CD14-positive monocyte (primary cell): ENCODE data around the gene FXR2. TPM values are rescaled to one million over a fixed set of nuclear protein-coding genes. Genes with fewer than 3 reads are reported as not detected.
A peak's percentile ranks its signal among the peaks of the same experiment; 100 is the strongest.
"Not testable (repeated sequence)": the region's sequence is repeated elsewhere in the genome, so short reads cannot be mapped to it uniquely, and the experiment has no call there.

Experiments used
- DNase-seq, 3 donors: peaks; one replicate each; pipeline ENCODE4 v3.0.0-alpha.2; 2011 to 2022
- H2AFZ ChIP-seq: 2 replicates; pipeline ENCODE4 v1.6.0; 2012; ENCODE audit warnings: mild to moderate bottlenecking, low read depth, low read length, inconsistent platforms; ENCODE audit not compliant: insufficient read depth, poor library complexity, severe bottlenecking
- H3K27ac ChIP-seq, 2 donors: 1 replicate in 1 of 2; 2 replicates in 1 of 2; pipeline ENCODE4 v1.5.1; 2012 to 2013; ENCODE audit warnings: low read length in 2 of 2, control low read depth in 1 of 2, inconsistent platforms in 1 of 2, low read depth in 1 of 2, mild to moderate bottlenecking in 1 of 2
- H3K27me3 ChIP-seq, 2 donors: one replicate each; pipeline versions ENCODE4 v1.6.0 to v1.6.1; 2011 to 2013; ENCODE audit warnings: low read length in 2 of 2; ENCODE audit not compliant: control insufficient read depth in 2 of 2, insufficient read depth in 2 of 2
- H3K36me3 ChIP-seq, 2 donors: replicated peaks in 1 of 2; 1 replicate in 1 of 2; 2 replicates in 1 of 2; pipeline versions ENCODE4 v1.5.1 to v1.6.1; 2012 to 2013; ENCODE audit warnings: low read length in 2 of 2, control low read depth in 1 of 2, inconsistent platforms in 1 of 2, mild to moderate bottlenecking in 1 of 2; ENCODE audit not compliant: insufficient read depth in 2 of 2, control insufficient read depth in 1 of 2
- H3K4me1 ChIP-seq, 2 donors: 1 replicate in 1 of 2; 2 replicates in 1 of 2; pipeline versions ENCODE4 v1.5.1 to v1.6.1; 2012 to 2013; ENCODE audit warnings: low read length in 2 of 2, control low read depth in 1 of 2, inconsistent platforms in 1 of 2, mild to moderate bottlenecking in 1 of 2, moderate library complexity in 1 of 2; ENCODE audit not compliant: insufficient read depth in 2 of 2, control insufficient read depth in 1 of 2
- H3K4me2 ChIP-seq: replicated peaks from 2 replicates; pipeline ENCODE3; 2012; ENCODE audit warnings: low read length, moderate library complexity, mild to moderate bottlenecking; ENCODE audit not compliant: poor library complexity, severe bottlenecking; ENCODE audit errors: extremely low read depth
- H3K4me3 ChIP-seq, 3 experiments: fragments of 200-600 bp in 1 of 3; sonication (generic) in 1 of 3; replicated peaks in 1 of 3; 1 replicate in 2 of 3; 2 replicates in 1 of 3; pipeline ENCODE4 v1.5.1; 2011 to 2013; ENCODE audit warnings: low read length in 3 of 3, mild to moderate bottlenecking in 3 of 3, control low read depth in 2 of 3, low read depth in 2 of 3, inconsistent platforms in 1 of 3, moderate library complexity in 1 of 3
- H3K79me2 ChIP-seq: 2 replicates; pipeline ENCODE4 v1.6.0; 2012; ENCODE audit warnings: mild to moderate bottlenecking, control low read depth, inconsistent platforms, low read length, moderate library complexity; ENCODE audit not compliant: insufficient read depth
- H3K9ac ChIP-seq: 2 replicates; pipeline ENCODE4 v1.6.0; 2017; ENCODE audit warnings: low read length, mild to moderate bottlenecking; ENCODE audit not compliant: insufficient read depth, poor library complexity, severe bottlenecking
- H3K9me3 ChIP-seq, 2 donors: replicated peaks in 1 of 2; 1 replicate in 1 of 2; 2 replicates in 1 of 2; pipeline versions ENCODE4 v1.5.1 to v1.6.1; 2012 to 2013; ENCODE audit warnings: low read length in 2 of 2, control low read depth in 1 of 2; ENCODE audit not compliant: control insufficient read depth in 1 of 2, insufficient read depth in 1 of 2
- H4K20me1 ChIP-seq: 2 replicates; pipeline ENCODE4 v1.6.0; 2012; ENCODE audit warnings: mild to moderate bottlenecking, low read length, control low read depth, moderate library complexity; ENCODE audit not compliant: insufficient read depth
- H3K27ac Mint-ChIP-seq, 7 donors: one replicate each; pipeline ENCODE4 v1.8.0; 2020; ENCODE audit warnings: mild to moderate bottlenecking in 7 of 7, mixed read lengths in 7 of 7, moderate library complexity in 6 of 7, inconsistent platforms in 2 of 7
- H3K27me3 Mint-ChIP-seq, 3 donors: one replicate each; pipeline ENCODE4 v1.8.0; 2021 to 2022; ENCODE audit warnings: low read depth in 3 of 3, mild to moderate bottlenecking in 3 of 3, mixed read lengths in 3 of 3, moderate library complexity in 3 of 3, inconsistent platforms in 1 of 3
- H3K36me3 Mint-ChIP-seq, 2 donors: one replicate each; pipeline ENCODE4 v1.8.0; 2020; ENCODE audit warnings: mixed read lengths in 2 of 2, inconsistent platforms in 1 of 2, mild to moderate bottlenecking in 1 of 2
- H3K4me1 Mint-ChIP-seq: one replicate; pipeline ENCODE4 v1.8.0; 2020; ENCODE audit warnings: mild to moderate bottlenecking, mixed read lengths
- H3K4me3 Mint-ChIP-seq, 2 donors: one replicate each; pipeline ENCODE4 v1.8.0; 2020; ENCODE audit warnings: mild to moderate bottlenecking in 2 of 2, mixed read lengths in 2 of 2, moderate library complexity in 1 of 2
- H3K9me3 Mint-ChIP-seq, 7 donors: one replicate each; pipeline ENCODE4 v1.8.0; 2020 to 2022; ENCODE audit warnings: mixed read lengths in 7 of 7, mild to moderate bottlenecking in 6 of 7, moderate library complexity in 6 of 7, inconsistent platforms in 2 of 7
- WGBS: methylation state at CpG from one replicate; pipeline ENCODE4 v1.1.5; 2013; ENCODE audit warnings: missing lambda C conversion rate; ENCODE audit not compliant: insufficient coverage; 5-methylcytosine and 5-hydroxymethylcytosine counted together
- intact Hi-C, 2 donors: fragments of 100-400 bp; cut with micrococcal nuclease; formaldehyde crosslinking; loops; one replicate each; pipeline versions ENCODE4 v1.15.0 to v1.15.1; 2023
- polyA plus RNA-seq, 3 donors: library from polyadenylated mRNA; depleted of rRNA in 1 of 3; unstranded in 2 of 3; stranded (reverse) in 1 of 3; fragments of 300-500 nt in 2 of 3; fragments of >200 nt in 1 of 3; fragmentation: Illumina TruSeq in 2 of 3; gene quantifications; 1 replicate in 2 of 3; 2 replicates in 1 of 3; pipeline ENCODE4 v1.2.3, GENCODE V29; 2012 to 2021
- TF ChIP-seq, protein P1 (sequence below): fragments of 200-600 bp; IDR thresholded peaks from one replicate; pipeline ENCODE4 v1.8.0; 2022; ENCODE audit warnings: antibody characterized with exemption, mild to moderate bottlenecking

The FXR2 gene
- polyA plus RNA-seq, 3 donors = 6.2 to 23.0 (median 9.2) TPM

DNA sequence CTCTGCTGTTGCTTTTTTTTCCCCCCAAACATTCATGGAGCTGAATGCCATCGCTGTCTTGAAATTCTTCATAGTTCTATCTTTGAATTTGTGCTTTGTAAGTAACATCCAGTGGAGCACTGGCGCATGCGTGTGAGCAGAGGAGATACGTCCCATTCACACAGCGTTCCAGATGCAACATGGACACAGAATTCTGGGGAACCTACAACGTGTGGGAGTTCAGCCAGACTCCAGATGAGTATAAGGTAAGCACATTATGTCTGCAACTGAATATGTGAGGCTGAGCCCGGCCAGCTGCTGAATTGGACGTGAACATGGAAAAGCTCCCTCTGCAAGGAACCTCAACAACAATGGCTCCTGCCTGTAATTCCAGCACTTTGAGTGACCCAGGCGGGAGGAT lies 31.8 kb upstream of the FXR2 start:
- Mint-ChIP-seq H3K27me3 (peaks cover 20 to 33% (median 25%) of the 10 kb centered on the region in 3 donors), H3K4me1 (peaks cover 62% of the 10 kb centered on the region), H3K4me3 (no peak overlapping the region), H3K36me3 (peaks cover 5 to 15% of the 10 kb centered on the region in 2 donors), H3K27ac (peak overlapping the region in 3 of 7 donors; percentile 61 to 66 (median 63)), H3K9me3 (peaks cover 0 to 22% (median 4%) of the 10 kb centered on the region in 7 donors)
- Histone ChIP-seq H3K4me1 (peaks cover 51 to 62% of the 10 kb centered on the region in 2 donors), H4K20me1 (no peaks in the 10 kb centered on the region), H3K27ac (peak overlapping the region in 1 of 2 donors; percentile 13), H3K79me2 (no peaks in the 10 kb centered on the region), H3K9ac (no peak overlapping the region), H2AFZ (no peak overlapping the region), H3K4me3 (no peak overlapping the region), H3K36me3 (no peaks in the 10 kb centered on the region), H3K9me3 (no peaks in the 10 kb centered on the region), H3K27me3 (peaks cover 13 to 17% of the 10 kb centered on the region in 2 donors), H3K4me2 (no peak overlapping the region)
- DNase-seq = no peak
- TF ChIP-seq, protein P1, sequence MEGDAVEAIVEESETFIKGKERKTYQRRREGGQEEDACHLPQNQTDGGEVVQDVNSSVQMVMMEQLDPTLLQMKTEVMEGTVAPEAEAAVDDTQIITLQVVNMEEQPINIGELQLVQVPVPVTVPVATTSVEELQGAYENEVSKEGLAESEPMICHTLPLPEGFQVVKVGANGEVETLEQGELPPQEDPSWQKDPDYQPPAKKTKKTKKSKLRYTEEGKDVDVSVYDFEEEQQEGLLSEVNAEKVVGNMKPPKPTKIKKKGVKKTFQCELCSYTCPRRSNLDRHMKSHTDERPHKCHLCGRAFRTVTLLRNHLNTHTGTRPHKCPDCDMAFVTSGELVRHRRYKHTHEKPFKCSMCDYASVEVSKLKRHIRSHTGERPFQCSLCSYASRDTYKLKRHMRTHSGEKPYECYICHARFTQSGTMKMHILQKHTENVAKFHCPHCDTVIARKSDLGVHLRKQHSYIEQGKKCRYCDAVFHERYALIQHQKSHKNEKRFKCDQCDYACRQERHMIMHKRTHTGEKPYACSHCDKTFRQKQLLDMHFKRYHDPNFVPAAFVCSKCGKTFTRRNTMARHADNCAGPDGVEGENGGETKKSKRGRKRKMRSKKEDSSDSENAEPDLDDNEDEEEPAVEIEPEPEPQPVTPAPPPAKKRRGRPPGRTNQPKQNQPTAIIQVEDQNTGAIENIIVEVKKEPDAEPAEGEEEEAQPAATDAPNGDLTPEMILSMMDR = no peak
- intact Hi-C loops = no loop called here
- 96% methylated on average over 7 of the region's 9 CpGs for WGBS

DNA sequence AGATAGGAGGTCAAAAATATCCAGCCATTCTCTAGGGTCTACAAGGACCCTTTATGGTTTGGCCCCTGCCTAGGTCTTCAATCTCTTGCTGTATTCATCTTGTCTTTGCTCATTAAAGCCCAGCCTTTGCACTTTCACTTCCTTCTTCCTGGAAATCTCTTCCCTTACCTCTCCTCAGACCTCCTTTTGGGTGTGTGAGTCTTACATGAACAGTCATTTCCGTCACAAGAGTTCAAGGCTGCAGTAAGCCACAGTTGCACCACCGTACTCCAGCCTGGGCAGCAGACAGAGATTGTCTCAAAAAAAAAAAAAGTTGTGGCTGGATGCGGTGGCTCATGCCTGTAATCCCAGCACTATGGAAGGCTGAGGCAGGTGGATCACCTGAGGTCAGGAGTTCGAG lies 30.1 kb upstream of the FXR2 start:
- H3K27me3 Mint-ChIP-seq = peaks cover 6 to 16% (median 9%) of the 10 kb centered on the region in 3 donors
- 28% methylated on average over 3 of the region's 4 CpGs for WGBS
- Histone ChIP-seq H3K4me3 (peak overlapping the region in 1 of 3 experiments; percentile 3), H3K27ac (peak overlapping the region; percentile 48 to 65), H3K4me1 (peaks cover 37 to 46% of the 10 kb centered on the region in 2 donors), H4K20me1 (no peaks in the 10 kb centered on the region), H3K27me3 (peaks cover 0 to 1% of the 10 kb centered on the region in 2 donors), H3K36me3 (no peaks in the 10 kb centered on the region), H3K9me3 (no peaks in the 10 kb centered on the region), H3K9ac (no peak overlapping the region), H3K4me2 (peak overlapping the region; percentile 2), H3K79me2 (no peaks in the 10 kb centered on the region), H2AFZ (no peak overlapping the region)
- DNase-seq = peak; percentile 87 to 94 (median 92)
- peak overlapping the region in 1 of 2 donors; percentile 23 for H3K4me3 Mint-ChIP-seq
- intact Hi-C loops = no loop called here
- peaks cover 3 to 6% of the 10 kb centered on the region in 2 donors for H3K36me3 Mint-ChIP-seq
- H3K9me3 Mint-ChIP-seq = peaks cover 0 to 12% (median 4%) of the 10 kb centered on the region in 7 donors
- peak overlapping the region; percentile 86 to 95 (median 93) for H3K27ac Mint-ChIP-seq
- H3K4me1 Mint-ChIP-seq = peaks cover 48% of the 10 kb centered on the region
- TF ChIP-seq, protein P1 = no peak

DNA sequence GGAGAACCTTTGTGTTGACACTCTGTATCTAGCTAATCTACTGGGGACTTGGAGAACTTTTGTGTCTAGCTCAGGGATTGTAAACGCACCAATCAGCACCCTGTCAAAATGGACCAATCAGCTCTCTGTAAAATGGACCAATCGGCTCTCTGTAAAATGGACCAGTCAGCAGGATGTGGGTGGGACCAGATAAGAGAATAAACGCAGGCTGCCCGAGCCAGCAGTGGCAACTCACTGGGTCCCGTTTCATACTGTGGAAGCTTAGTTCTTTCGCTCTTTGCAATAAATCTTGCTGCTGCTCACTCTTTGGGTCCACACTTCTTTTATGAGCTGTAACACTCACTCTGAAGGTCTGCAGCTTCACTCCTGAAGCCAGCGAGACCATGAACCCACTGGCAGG lies 26.9 kb upstream of the FXR2 start:
- H3K9ac ChIP-seq, H3K36me3 Mint-ChIP-seq, intact Hi-C loops, H3K27me3 Mint-ChIP-seq, H3K9me3 ChIP-seq, H3K79me2 ChIP-seq, DNase-seq, H3K27ac ChIP-seq, H3K4me3 ChIP-seq, H4K20me1 ChIP-seq, H2AFZ ChIP-seq, H3K27me3 ChIP-seq, H3K4me2 ChIP-seq, H3K36me3 ChIP-seq: not testable (repeated sequence)
- peaks cover 28 to 36% of the 10 kb centered on the region in 2 donors for H3K4me1 ChIP-seq
- H3K9me3 Mint-ChIP-seq = peaks cover 0 to 12% (median 4%) of the 10 kb centered on the region in 7 donors
- 67% methylated on average over 7 of the region's 7 CpGs for WGBS
- peak overlapping the region in 1 of 2 donors; percentile 14 for H3K4me3 Mint-ChIP-seq
- H3K4me1 Mint-ChIP-seq = peaks cover 42% of the 10 kb centered on the region
- H3K27ac Mint-ChIP-seq = peak overlapping the region in 1 of 7 donors; percentile 19
